T-helper 1 cell (primary cell): ENCODE results near the gene DGLUCY.
A peak's percentile ranks its signal among the peaks of the same experiment; 100 is the strongest.
"Not testable (repeated sequence)": the region's sequence is repeated elsewhere in the genome, so short reads cannot be mapped to it uniquely, and the experiment has no call there.

Experiments
- DNase-seq, 5 donors: peaks; one replicate each; pipeline ENCODE4 v3.0.0-alpha.2; 2012 to 2020

Gene DGLUCY

DNA sequence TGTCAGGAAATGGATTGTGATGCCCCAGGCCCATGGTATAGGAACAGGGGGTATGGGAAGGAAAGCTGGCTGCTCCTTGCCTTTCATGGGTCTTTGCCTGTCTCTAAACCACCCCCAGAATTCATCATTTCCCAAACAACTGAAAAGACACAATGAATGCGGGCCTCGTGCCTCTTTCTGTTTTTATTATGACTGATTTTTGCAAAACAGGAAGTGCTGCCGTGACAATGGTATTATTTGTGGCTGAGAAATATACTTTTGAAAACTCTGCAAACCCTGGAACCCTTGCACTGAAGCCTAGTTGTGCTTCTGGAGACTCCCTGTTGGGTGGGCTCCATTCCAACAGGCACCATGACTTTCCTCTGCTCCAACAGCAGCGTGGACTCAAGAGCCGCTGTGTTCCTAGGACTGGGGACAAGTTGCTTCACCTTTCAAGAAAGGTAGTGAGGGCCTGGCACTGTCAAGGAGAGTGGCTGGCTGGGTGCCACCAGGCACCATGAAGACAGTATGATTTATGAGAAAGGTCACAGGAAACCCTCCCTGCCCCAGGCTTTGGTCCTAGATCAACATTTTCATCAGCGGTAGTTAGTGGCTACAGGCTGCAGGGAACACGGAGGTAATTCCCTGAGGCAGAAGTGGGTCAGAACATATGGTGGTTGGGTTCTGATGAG lies 4.8 kb upstream of the DGLUCY start:
- peak in 1 of 5 donors; percentile 82 for DNase-seq

DNA sequence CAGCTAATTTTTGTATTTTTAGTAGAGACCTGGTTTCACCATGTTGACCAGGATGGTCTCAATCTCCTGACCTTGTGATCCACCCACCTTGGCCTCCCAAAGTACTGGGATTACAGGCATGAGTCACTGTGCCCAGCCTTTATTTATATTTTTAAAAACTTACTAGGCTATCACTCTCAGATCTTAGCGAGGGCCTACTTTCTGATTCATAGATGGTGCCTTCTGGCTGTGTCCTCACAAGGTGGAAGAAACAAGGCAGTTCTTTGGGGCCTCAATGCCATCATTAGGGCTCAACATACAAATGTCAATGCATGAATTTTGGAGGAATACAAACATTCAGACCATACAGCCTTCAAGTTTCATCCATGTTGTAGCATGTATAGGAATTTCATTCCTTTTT lies 2.4 kb upstream of the DGLUCY start:
- no peak for DNase-seq

DNA sequence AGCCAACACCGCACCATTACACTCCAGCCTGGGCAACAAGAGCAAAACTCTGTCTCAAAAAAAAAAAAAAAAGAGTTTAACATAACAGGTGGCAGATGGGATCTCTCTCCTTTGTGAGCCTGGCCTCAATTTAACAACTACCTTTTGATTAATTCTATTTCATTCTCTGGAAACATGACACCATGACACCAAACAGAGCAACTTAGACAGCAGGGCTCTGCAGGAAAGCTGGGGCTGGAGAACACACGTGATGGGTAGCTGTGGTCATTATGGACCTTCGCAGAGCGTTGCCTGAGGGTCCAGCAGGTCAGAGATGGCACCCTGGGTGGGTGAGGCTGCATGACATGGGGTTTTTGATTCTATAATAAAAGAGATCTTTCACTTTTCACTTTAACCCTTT lies 1.7 kb upstream of the DGLUCY start:
- no peak for DNase-seq

DNA sequence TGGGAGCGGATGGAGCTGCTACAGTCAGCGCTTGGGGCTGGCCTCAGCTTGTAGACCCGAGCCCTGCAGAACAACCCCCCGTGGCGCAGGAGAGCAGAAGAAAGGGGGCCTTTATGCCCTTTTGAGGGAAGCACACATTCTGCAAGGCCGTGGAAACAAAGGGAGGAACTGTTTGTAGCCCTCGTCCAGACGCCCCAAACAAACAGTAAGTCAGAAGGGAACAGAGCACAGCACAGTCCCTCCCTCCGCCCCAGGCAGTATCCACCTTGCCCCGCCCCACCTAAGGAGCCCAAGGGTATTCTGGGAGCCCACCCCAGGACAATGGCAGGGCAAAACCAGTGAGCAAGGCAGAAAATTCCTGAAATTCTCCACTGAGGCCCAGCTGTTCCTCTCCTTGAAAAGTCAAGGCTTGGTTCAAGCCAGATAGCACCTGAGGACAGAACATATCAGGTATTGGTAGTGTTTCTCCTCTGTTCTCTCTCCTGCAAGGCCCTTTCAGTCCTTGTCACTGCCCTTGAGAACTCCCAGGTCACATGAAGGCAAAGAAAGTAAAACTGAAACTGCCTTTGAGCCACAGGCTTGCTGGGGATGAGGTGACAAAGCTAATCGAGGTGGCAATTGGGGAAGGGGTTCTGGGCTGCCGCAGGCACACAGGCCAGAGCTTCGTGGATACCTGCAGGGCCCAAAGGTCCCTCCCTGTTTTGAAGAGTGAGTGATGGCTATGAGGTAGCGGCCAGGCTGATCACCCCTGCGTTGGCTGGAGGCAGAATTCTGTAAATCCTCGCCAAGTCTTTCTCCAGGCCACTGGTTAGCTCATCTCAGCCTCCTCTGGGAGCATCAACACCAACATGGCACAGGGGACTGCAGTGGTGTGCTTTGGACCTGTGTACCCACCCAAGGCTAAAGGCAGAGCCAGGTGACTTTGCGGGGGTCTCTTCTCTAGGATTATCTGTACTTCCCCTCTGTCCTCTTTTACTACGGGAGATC lies 499 bp downstream of the DGLUCY start:
- peak; percentile 17 to 91 (median 41) for DNase-seq

DNA sequence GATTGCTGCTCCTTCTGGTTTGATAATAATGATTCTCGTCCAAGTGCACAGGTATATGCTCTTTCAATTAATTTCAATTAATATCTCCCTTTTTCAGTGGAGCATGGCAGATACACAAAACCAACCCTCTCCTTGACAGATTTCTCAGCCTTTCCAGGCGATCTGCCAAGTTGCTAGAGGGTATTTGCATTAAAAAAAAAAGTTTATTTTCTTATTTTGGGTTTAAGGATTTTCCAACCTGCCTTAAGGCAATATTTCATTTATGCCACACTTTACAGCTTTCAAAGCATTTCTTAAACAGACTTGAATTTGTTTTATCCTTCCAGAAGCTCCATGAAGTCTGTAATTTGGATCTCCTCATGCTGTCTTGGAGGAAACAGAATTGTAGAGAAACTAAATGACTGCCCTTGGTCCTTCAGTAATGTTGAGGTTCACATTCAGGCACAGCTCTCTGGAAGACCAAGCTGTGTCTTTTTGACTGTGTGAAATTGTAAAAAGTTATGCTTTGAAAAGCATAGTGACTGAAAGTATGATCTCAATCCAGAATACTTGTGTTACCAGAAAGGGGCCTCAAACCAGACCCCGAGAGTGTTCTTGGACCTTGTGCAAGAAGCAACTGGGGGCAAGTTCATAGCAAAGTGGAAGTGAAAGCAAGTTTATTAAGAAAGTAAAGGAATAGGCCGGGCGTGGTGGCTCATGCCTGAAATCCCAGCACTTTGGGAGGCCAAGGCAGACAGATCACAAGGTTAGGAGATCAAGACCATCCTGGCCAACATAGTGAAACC lies 2.3 kb downstream of the DGLUCY start:
- peak in 1 of 5 donors; percentile 44 for DNase-seq

DNA sequence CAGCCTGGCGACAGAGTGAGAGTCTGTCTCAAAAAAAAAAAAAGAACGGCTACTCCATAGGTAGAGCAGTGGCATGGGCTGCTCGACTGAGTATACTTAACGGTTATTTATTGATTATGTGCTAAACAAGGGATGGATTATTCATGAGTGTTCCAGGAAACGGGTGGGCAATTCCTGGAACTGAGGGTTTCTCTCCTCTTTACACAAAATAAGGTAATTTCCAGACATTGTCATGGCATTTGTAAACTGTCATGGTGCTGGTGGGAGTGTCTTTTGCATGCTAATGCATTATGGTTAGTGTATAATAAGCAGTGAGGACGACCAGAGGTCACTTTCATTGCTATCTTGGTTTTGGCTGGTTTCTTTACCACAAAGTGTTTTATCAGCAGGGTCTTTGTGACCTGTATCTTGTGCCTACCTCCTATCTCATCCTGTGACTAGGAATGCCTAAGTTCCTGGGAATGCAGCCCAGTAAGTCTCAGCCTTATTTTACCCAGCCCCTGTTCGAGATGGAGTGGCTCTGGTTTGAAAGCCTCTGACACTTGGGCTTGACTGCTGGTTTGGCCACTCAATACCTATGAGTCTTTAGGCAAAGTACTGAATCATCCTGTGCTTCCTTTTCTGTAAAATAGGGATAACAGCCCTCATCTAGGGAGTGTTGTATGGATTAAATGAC lies 3.2 kb downstream of the DGLUCY start:
- DNase-seq: peak in 1 of 5 donors; percentile 83

DNA sequence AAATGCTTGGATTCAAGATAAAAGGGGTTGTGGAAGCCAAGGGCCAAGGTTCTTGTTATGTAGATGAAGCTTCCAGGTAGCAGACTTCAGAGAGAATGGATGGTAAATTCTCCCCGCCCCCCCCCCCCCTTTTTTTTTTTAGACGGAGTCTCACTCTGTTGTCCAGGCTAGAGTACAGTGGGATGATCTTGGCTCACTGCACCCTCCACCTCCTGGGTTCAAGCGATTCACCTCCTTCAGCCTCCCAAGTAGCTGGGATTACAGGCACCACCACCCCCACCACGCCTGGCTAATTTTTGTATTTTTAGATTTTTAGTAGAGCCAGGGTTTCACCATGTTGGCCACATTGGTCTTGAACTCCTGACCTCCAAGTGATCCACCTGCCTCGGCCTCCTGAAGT lies 4.1 kb downstream of the DGLUCY start:
- DNase-seq: no peak

DNA sequence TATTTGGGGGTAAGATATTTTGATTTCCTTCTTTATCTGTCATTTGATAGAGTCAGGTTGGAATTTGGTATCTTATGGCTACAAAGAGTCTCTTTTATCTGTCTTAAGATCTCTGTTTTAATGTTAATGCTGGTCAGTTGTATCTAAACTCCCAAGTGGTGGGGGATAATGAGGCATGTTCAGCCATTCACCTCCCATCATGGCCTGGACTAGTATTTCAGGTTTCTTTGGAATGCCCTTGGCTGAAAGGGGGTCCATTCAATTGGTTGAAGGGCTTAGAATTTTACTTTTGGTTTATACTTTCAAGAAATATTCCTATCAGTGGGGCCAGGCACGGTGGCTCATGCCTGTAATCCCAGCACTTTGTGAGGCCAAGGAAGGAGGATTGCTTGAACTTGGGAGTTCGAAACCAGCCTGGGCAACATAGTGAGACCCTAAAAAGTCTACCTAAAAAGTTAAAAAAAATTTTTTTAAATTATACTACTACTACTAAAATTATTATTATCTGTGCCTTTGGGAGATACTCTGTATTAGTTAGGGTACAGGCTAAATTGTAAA lies 4.7 kb downstream of the DGLUCY start:
- no peak for DNase-seq

DNA sequence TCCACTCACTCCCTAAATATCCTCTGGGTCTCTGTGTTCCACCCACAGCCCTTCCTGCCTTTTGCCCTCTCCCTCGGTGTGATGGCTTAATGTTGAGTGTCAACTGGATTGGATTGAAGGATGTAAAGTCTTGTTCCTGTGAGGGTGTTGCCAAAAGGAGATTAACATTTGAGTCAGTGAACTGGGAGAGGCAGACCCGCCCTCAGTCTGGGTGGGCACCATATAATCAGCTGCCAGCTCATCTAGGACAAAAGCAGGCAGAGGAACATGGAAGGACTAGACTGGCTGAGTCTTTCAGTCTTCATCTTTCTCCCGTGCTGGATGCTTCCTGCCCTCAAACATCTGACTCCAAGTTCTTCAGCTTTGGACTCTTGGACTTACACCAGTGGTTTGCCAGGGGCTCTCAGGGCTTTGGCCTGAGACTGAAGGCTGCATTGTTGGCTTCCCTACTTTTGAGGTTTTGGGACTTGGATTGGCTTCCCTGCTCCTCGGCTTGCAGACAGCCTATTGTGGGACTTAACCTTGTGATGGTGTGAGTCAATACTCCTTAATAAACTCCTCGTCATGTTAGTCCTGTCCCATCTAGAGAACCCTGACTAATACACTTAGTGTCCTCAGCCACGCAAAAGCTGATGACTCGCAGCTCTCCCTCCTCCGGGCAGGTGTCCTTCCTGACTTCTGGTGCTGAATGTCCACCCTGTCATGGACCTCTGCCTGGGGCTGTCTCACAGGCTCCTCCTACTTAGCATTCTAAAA lies 5.9 kb downstream of the DGLUCY start:
- DNase-seq: no peak

DNA sequence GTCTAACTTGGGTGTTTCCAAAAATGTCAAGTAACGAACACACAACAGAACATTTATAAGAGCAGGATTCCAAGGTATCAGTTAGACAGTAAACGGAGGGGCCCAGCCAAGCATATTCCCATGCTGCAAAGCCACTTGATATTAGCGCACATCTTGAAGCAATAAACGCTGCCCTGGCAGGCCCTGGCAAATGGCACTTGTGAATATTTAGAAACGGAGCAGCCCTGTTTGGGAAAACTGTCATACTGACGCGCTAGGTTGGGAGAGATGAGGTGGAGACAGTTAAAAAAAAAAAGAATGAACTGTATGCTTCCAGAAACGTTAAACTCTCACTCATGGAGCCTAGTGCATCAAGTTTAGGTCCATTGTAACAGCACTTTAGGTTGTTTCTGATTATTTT lies 9.3 kb downstream of the DGLUCY start:
- no peak for DNase-seq

DNA sequence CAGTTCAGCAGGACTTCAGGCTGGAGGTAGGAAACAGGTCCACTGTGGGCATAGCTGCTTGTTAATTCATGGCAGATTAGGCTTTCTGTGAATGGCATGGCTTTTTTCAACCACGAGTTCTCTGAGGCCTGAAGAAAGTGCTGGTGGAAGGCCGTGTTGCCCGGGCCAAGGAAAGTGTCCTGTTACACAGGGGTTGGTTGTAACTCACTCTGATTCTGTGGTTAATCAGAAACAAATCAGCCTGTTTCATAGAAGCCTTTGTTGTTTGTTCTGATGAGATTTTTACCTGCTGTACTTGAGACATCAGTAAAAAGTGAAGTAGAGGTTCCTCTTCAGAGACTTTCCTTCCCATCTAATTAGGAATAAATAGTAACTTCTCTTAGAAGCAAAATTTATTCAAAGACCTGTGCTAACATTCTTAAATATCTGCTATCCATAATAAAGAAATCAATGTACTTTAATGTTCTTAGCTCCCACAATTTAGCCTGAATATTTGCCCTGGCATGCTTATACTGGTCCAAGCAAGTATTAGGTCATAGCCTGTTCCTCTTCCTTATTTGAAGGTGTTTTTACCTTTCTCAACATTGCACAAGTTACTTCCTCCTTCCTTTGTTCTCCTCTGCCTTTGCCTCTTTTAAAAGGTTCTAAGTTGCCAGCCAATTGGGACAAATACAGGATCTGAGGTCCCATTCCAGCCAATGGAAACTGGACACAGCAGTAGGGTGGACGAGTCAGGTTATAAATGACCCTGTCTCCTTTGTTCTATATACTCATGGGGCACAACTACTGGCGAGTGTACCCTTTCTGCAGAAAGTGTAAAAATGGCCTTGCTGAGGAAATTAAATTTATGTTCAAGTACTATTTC lies 10.8 kb downstream of the DGLUCY start:
- not testable (repeated sequence) for DNase-seq

DNA sequence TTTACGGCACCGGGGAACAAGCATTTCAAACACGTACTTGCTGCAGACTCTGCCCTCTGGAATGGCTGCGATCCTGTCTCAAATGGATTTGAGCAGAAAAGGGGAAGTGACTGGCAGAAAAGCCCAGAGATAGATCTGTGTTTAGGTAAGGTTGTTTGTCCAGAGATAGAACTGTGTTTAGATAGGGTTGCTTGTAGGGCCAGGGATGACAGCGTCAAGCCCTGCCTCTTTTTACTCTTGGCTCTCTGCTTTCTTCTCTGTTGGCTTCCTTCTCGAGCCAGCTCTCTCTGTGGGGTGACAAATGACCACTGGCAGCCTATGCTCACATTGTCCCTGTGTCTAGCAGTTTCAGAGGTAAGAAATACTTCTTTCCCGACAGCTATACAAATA lies 11.4 kb downstream of the DGLUCY start:
- DNase-seq: no peak

DNA sequence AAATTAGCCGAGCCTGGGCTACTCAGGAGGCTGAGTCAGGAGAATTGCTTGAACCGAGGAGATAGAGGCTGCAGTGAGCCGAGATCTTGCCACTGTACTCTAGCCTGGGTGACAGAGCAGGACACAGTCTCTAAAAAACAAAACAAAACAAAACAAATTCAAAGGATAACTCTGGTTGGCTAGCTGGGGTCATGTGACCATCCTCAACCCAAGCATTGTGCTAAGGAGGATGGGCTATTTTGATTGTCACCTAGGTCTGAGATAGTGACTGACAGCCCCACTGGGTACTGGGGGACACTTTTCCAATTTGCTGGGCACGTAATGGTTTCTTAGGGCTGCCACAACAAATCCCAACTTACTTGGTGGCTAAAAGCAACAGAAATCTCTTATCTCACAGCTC lies 11.9 kb downstream of the DGLUCY start:
- no peak for DNase-seq

DNA sequence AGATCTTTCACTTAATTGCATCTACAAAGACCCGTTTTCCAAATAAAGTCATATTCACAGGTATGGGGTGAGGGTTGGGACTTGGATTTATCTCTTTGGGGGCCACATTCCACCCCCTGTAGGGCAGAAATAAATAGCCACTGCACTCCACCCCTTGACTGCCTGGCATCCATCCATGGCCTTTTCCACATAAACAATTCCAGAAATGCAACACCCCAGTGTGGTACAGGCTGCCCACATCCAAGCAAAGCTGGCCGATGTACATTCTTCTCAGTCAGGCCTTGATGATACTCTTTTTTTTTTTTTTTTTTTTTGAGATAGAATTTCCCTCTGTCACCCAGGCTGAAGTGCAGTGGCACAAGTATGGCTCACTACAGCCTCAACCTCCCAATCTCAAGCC lies 12.9 kb downstream of the DGLUCY start:
- DNase-seq: no peak

DNA sequence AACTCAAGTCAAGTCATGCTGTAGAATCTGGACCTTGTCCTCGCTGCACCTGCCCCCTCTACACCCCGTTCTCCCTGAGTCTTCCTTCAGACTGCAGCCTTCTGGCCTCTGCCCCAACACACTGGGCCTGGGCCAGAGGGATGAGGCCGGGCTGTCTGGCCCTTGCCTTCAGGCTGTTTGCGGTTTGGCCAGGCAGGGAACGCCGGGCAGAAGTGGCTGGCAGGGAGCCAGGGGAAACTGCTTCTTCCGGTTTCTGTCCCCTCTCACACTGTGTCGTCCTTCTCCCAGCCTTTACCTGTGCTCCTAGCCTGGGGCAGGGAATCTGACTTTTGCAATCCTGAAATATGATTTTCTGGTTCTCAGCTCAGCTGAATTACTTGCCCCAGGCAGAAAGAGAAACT lies 13.5 kb downstream of the DGLUCY start:
- DNase-seq: no peak

DNA sequence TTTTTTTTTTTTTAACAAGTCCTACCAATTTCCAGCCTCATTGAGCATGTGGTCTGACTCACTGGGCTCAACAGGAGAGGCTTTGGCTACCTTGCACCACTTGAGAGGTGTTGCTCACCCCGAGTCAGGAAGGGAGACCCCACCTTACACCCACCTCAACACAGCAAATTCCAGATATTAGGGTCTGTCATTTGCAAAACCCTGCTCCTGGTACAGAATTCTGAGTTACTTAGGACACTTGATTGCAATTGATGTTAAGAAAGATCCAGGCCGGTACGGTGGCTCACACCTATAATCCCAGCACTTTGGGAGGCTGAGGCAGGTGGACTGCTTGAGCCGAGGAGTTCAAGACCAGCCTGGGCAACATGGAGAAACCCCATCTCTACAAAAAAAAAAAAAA lies 14.1 kb downstream of the DGLUCY start:
- no peak for DNase-seq

DNA sequence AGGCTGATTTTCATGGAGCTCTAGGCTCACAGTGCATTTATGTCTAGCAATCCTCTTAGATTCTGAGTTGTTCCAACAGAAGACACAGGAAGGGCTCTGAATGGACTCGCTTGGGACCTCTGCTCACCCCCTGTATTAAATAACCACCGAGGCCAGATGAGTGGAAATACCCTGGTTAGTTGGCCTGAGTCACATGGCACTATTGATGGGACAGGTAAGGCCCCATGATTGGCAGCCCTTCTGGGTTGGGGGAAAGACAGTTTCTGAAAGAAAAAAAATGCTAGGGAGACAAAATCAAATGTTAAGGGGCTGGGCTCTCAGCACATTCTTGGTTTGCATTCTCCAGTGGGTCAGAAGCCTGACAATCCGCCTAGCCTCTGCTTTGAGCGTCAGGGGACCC lies 14.8 kb downstream of the DGLUCY start:
- no peak for DNase-seq

DNA sequence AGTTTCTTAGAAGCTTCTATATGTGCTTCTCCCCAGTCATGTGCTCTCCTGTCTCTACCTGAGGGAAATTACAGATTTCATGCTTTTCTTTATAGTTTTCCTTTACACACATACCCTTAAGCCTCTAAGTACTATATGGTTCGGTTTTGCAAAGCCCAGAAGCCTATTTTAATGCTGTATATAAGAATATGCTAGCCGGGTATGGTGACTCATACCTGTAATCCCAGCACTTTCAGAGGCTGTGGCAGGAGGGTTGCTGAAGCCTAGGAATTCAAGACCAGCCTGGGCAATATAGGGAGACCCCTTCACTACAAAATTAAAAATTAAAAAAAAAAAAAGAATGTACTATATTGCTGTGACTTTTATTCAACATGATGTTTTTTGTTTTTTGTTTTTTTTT lies 15.4 kb downstream of the DGLUCY start:
- no peak for DNase-seq

DNA sequence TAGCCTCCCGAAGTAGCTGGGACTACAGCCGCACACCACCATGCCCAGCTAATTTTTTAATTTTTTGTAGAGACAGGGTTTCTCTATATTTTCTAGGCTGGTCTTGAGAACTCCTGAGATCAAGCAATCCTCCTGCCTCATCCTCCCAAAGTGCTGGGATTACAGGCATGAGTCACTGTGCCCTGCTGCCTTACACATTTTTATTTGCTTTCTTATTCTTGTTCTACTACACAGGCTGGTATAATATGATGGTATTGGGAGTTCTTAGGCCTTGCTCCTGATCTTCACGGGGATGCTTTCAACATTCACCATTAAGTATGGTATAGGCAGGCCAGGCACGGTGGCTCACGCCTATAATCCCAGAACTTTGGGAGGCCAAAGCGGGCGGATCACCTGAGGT lies 21.2 kb downstream of the DGLUCY start:
- DNase-seq: no peak

DNA sequence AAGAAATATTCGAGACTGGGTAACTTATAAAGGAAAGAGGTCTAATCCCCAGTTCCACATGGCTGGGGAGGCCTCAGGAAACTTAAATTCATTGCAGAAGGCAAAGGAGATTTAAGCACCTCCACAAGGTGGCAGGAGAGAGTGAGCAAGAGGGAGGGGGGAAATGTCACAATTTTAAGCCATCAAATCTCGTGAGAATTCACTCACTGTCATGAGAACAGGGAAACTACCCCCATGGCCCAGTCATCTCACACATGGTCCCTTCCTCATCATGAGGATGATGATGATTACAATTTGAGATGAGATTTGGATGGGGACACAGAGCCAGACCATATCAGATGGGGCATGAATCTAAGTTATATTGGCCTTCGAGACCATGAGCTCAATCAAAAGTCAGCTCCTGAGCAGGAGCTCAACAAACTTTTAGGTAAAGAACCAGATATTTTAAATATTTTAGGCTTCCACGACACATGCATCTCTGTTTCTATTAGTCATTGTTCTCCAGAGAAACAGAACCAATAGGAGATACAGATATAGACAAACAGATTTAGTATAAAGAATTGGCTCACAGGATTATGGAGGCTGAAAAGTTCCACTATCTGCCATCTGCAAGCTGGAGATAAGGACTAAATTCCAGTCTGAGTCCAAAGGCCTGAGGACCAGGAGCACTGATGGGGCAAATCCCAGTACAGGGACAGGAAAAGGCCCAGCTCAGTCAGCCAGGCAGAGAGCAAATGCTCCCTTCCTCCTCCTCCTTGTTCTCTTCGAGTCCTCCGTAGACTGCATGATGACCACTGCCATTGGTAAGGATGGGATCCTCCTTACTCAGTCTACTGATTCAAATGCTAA lies 24.9 kb downstream of the DGLUCY start:
- peak in 3 of 5 donors; percentile 19 to 77 (median 22) for DNase-seq
